NCI-H446 treated with DMSO at 0.1 percent for 48 hours (cell line): Measurements from ENCODE around the gene CAMTA2.

ENCODE experiments used
- DNase-seq: peaks from one replicate; lab custom pipeline; 2025; lab: John Stamatoyannopoulos, UW

CAMTA2 gene

GRCh38 chr17:4947010-4947410 is 40.5 kb downstream of the CAMTA2 start:
- no peak for DNase-seq

GRCh38 chr17:4946312-4946976 is 41.0 kb downstream of the CAMTA2 start:
- no peak for DNase-seq

GRCh38 chr17:4945944-4946280 is 41.6 kb downstream of the CAMTA2 start:
- no peak for DNase-seq

GRCh38 chr17:4945176-4945943 is 42.1 kb downstream of the CAMTA2 start:
- peak; percentile 23 for DNase-seq

GRCh38 chr17:4944554-4945175 is 42.8 kb downstream of the CAMTA2 start:
- no peak for DNase-seq

GRCh38 chr17:4944163-4944553 is 43.3 kb downstream of the CAMTA2 start:
- DNase-seq, result no peak

GRCh38 chr17:4942760-4943508 is 44.5 kb downstream of the CAMTA2 start:
- no peak for DNase-seq

- DNase-seq, result no peak
Measured at GRCh38 chr17:4941319-4941610, 46.2 kb downstream of the CAMTA2 start.

- no peak for DNase-seq
Measured at GRCh38 chr17:4940555-4941318, 46.7 kb downstream of the CAMTA2 start.

- peak; percentile 99 for DNase-seq
Measured at GRCh38 chr17:4939796-4940554, 47.5 kb downstream of the CAMTA2 start, which contains the start of the genes RNF167 and SLC25A11. Gene RNF167, plus strand, starts transcription at chr17:4940268. Its CDS starts 642 bp downstream, at chr17:4940910. Gene SLC25A11, minus strand, starts transcription at chr17:4940046. Its CDS starts 136 bp downstream, at chr17:4939910.

GRCh38 chr17:4939546-4939795 is 48.0 kb downstream of the CAMTA2 start:
- DNase-seq, result no peak

GRCh38 chr17:4938688-4939545 is 48.6 kb downstream of the CAMTA2 start:
- no peak for DNase-seq

GRCh38 chr17:4938069-4938491 is 49.4 kb downstream of the CAMTA2 start:
- no peak for DNase-seq

GRCh38 chr17:4937553-4937952 is 49.9 kb downstream of the CAMTA2 start:
- DNase-seq, result no peak

GRCh38 chr17:4936436-4936835 is 51.0 kb downstream of the CAMTA2 start:
- no peak for DNase-seq

GRCh38 chr17:4935650-4936049 is 51.8 kb downstream of the CAMTA2 start:
- no peak for DNase-seq

- DNase-seq, result no peak
Measured at GRCh38 chr17:4934173-4934979, 53.1 kb downstream of the CAMTA2 start.

GRCh38 chr17:4933646-4934045 is 53.8 kb downstream of the CAMTA2 start:
- DNase-seq, result no peak

GRCh38 chr17:4932756-4933155 is 54.7 kb downstream of the CAMTA2 start:
- no peak for DNase-seq
